Stimulated activated CD8-positive, alpha-beta memory T cell treated with anti-CD3 and anti-CD28 coated beads, Interleukin-2, amount 100 ng/mL, for 1 hour (primary cell): ENCODE results near the gene ILK.
A peak's percentile ranks its signal among the peaks of the same experiment; 100 is the strongest.

Experiments
- DNase-seq, 2 donors: peaks; one replicate each; pipeline ENCODE4 v3.0.0-alpha.2; 2020; ENCODE audit warnings: low read depth in 2 of 2

ILK gene

GRCh38 chr11:6606471-6607189 lies 3.1 kb downstream of the ILK start:
- no peak for DNase-seq

GRCh38 chr11:6607190-6607795 lies 3.7 kb downstream of the ILK start:
- DNase-seq: no peak

- no peak for DNase-seq
Measured at GRCh38 chr11:6608011-6608410, 4.4 kb downstream of the ILK start.

- no peak for DNase-seq
Measured at GRCh38 chr11:6608726-6609501, 5.3 kb downstream of the ILK start.

- DNase-seq: no peak
Measured at GRCh38 chr11:6609502-6610015, 6.0 kb downstream of the ILK start.

- DNase-seq: no peak
Measured at GRCh38 chr11:6610591-6610990, 7.0 kb downstream of the ILK start.

GRCh38 chr11:6611092-6611962 lies 7.8 kb downstream of the ILK start:
- DNase-seq: no peak

GRCh38 chr11:6611963-6612212 lies 8.3 kb downstream of the ILK start:
- no peak for DNase-seq

- DNase-seq: peak; percentile 93
Measured at GRCh38 chr11:6612213-6613041, 8.9 kb downstream of the ILK start, which contains the start of gene TAF10. Gene TAF10, minus strand, starts transcription at chr11:6612216. Its CDS starts 27 bp downstream, at chr11:6612189.

GRCh38 chr11:6613496-6613895 lies 9.9 kb downstream of the ILK start:
- no peak for DNase-seq

GRCh38 chr11:6614446-6614845 lies 10.9 kb downstream of the ILK start:
- DNase-seq: no peak

GRCh38 chr11:6615046-6615445 lies 11.5 kb downstream of the ILK start:
- no peak for DNase-seq

GRCh38 chr11:6615882-6616585 lies 12.5 kb downstream of the ILK start:
- no peak for DNase-seq

GRCh38 chr11:6616596-6617250 lies 13.1 kb downstream of the ILK start:
- no peak for DNase-seq

GRCh38 chr11:6617315-6617781 lies 13.8 kb downstream of the ILK start:
- no peak for DNase-seq

- peak; percentile 39 to 54 for DNase-seq
Measured at GRCh38 chr11:6618117-6619003, 14.8 kb downstream of the ILK start.

GRCh38 chr11:6619004-6619745 lies 15.6 kb downstream of the ILK start, which contains the start of gene TPP1:
Gene TPP1, minus strand, starts transcription at chr11:6619422. Its CDS starts 22 bp downstream, at chr11:6619400.
- peak; percentile 77 to 79 for DNase-seq

- no peak for DNase-seq
Measured at GRCh38 chr11:6620636-6621035, 17.1 kb downstream of the ILK start.
